T-cell (primary cell): Measurements from ENCODE around the gene CREB3L4. TPM values are rescaled to one million over a fixed set of nuclear protein-coding genes. Genes with fewer than 3 reads are reported as not detected.

ENCODE experiments used
- ATAC-seq, 4 experiments: fragments of 200-7000 bp in 3 of 4; fragments of 150-1000 bp in 1 of 4; cut with Tn5 transposase; replicated peaks in 1 of 4; 1 replicate in 3 of 4; 2 replicates in 1 of 4; pipeline ENCODE4 v1.10.0; 2021; ENCODE audit warnings: moderate library complexity in 3 of 4, mild to moderate bottlenecking in 2 of 4, moderate number of reproducible peaks in 1 of 4
- CTCF ChIA-PET, 2 donors: fragments of 300-600 bp; sonication (Branson Sonifier 250); formaldehyde crosslinking; loops; one replicate each; lab custom pipeline; 2022; ENCODE audit warnings: antibody characterized with exemption in 2 of 2; lab: Charles Lee
- POLR2A ChIA-PET, 2 donors: fragments of 300-600 bp; sonication (Branson Sonifier 250); formaldehyde crosslinking; loops; one replicate each; lab custom pipeline; 2022; ENCODE audit warnings: antibody characterized with exemption in 2 of 2; lab: Charles Lee
- DNase-seq, 35 experiments: peaks; one replicate each; pipeline versions ENCODE4 v3.0.0 to v3.0.0-alpha.2; 2013 to 2023
- H3K27ac ChIP-seq: one replicate; pipeline ENCODE4 v1.5.1; 2013; ENCODE audit warnings: low read length
- H3K27me3 ChIP-seq, 2 experiments: replicated peaks in 1 of 2; 1 replicate in 1 of 2; 2 replicates in 1 of 2; pipeline versions ENCODE4 v1.6.1 to v1.7.0; 2013; ENCODE audit warnings: low read length in 1 of 2, mixed read lengths in 1 of 2; ENCODE audit not compliant: control insufficient read depth in 2 of 2, insufficient read depth in 2 of 2; ENCODE audit errors: extremely low read depth in 1 of 2
- H3K36me3 ChIP-seq, 2 donors: 1 replicate in 1 of 2; 2 replicates in 1 of 2; pipeline versions ENCODE4 v1.6.1 to v1.7.0; 2013; ENCODE audit warnings: low read length in 1 of 2; ENCODE audit not compliant: control insufficient read depth in 2 of 2, insufficient read depth in 1 of 2; ENCODE audit errors: extremely low read depth in 1 of 2
- H3K4me1 ChIP-seq, 2 experiments: 1 replicate in 1 of 2; 2 replicates in 1 of 2; pipeline versions ENCODE4 v1.6.1 to v1.7.0; 2013; ENCODE audit warnings: low read length in 2 of 2, mixed read lengths in 1 of 2; ENCODE audit not compliant: insufficient read depth in 2 of 2, control insufficient read depth in 1 of 2; ENCODE audit errors: extremely low read depth in 1 of 2
- H3K4me3 ChIP-seq, 2 donors: 1 replicate in 1 of 2; 2 replicates in 1 of 2; pipeline versions ENCODE4 v1.5.1 to v1.7.0; 2013; ENCODE audit warnings: mild to moderate bottlenecking in 2 of 2, low read length in 1 of 2, moderate library complexity in 1 of 2; ENCODE audit not compliant: control insufficient read depth in 1 of 2; ENCODE audit errors: extremely low read depth in 1 of 2
- H3K9me3 ChIP-seq: 2 replicates; pipeline ENCODE4 v1.7.0; 2013
- H3K27ac Mint-ChIP-seq, 2 donors: one replicate each; pipeline ENCODE4 v1.8.0; 2020 to 2021; ENCODE audit warnings: mild to moderate bottlenecking in 2 of 2, mixed read lengths in 2 of 2
- H3K27me3 Mint-ChIP-seq, 2 donors: one replicate each; pipeline ENCODE4 v1.8.0; 2021 to 2022; ENCODE audit warnings: mixed read lengths in 2 of 2
- H3K36me3 Mint-ChIP-seq: one replicate; pipeline ENCODE4 v1.8.0; 2021; ENCODE audit warnings: mixed read lengths
- H3K4me1 Mint-ChIP-seq, 3 donors: one replicate each; pipeline ENCODE4 v1.8.0; 2020 to 2022; ENCODE audit warnings: mixed read lengths in 3 of 3, mild to moderate bottlenecking in 1 of 3
- H3K4me3 Mint-ChIP-seq, 3 donors: one replicate each; pipeline ENCODE4 v1.8.0; 2020 to 2022; ENCODE audit warnings: mild to moderate bottlenecking in 3 of 3, mixed read lengths in 3 of 3, moderate library complexity in 3 of 3
- H3K9me3 Mint-ChIP-seq, 3 donors: one replicate each; pipeline ENCODE4 v1.8.0; 2020 to 2022; ENCODE audit warnings: mixed read lengths in 3 of 3
- WGBS: methylation state at CpG from one replicate; pipeline ENCODE4 v1.1.5; 2013; ENCODE audit warnings: missing lambda C conversion rate; ENCODE audit not compliant: insufficient coverage; 5-methylcytosine and 5-hydroxymethylcytosine counted together
- total RNA-seq, 35 experiments: library from RNA in 6 of 35; stranded (reverse) in 6 of 35; fragments of 120-200 nt in 1 of 35; gene quantifications; one replicate each; pipeline versions ENCODE4 v1.2.1 to v1.2.4 and lab custom pipeline; 2013 to 2026

CREB3L4 gene
- total RNA-seq, 5 donors from 2014 or later (not counting 1 experiment from before 2014, with no cell fraction given), result 3.3 to 9.0 (median 6.3) TPM

- Histone ChIP-seq H3K4me3 (no peak overlapping the region), H3K27ac (no peak overlapping the region), H3K27me3 (no peaks in the 10 kb centered on the region), H3K4me1 (peaks cover 0 to 6% of the 10 kb centered on the region in 2 experiments), H3K9me3 (no peaks in the 10 kb centered on the region), H3K36me3 (peaks cover 54 to 78% of the 10 kb centered on the region in 2 donors)
- no peak overlapping the region for H3K4me3 Mint-ChIP-seq
- no peaks in the 10 kb centered on the region for H3K9me3 Mint-ChIP-seq
- DNase-seq, result no peak
- CTCF ChIA-PET, result no interaction called here
- no peaks in the 10 kb centered on the region for H3K27me3 Mint-ChIP-seq
- ATAC-seq, result no peak
- H3K4me1 Mint-ChIP-seq, result peaks cover 0 to 8% (median 4%) of the 10 kb centered on the region in 3 donors
- H3K27ac Mint-ChIP-seq, result peak overlapping the region in 1 of 2 donors; percentile 16
- POLR2A ChIA-PET, result interaction anchor here in 1 of 2 donors (0.6 kb wide), 1 partner anchor 33 kb away, joined by 3 read pairs; the partner anchor contains the start of gene CREB3L4
- 97% methylated on average over 9 of the region's 9 CpGs for WGBS
- H3K36me3 Mint-ChIP-seq, result peaks cover 45% of the 10 kb centered on the region
These were observed 33.0 kb upstream of the CREB3L4 start for GRCh38 chr1:153934746-153935145.

- Mint-ChIP-seq H3K27me3 (no peaks in the 10 kb centered on the region), H3K27ac (peak overlapping the region; percentile 10 to 48), H3K9me3 (no peaks in the 10 kb centered on the region), H3K4me1 (peaks cover 3 to 14% (median 13%) of the 10 kb centered on the region in 3 donors), H3K4me3 (no peak overlapping the region), H3K36me3 (peaks cover 55% of the 10 kb centered on the region)
- Histone ChIP-seq H3K4me1 (peaks cover 0 to 7% of the 10 kb centered on the region in 2 experiments), H3K27ac (no peak overlapping the region), H3K27me3 (no peaks in the 10 kb centered on the region), H3K9me3 (no peaks in the 10 kb centered on the region), H3K36me3 (peaks cover 46 to 89% of the 10 kb centered on the region in 2 donors), H3K4me3 (no peak overlapping the region)
- CTCF ChIA-PET, result no interaction called here
- POLR2A ChIA-PET, result interaction anchor here in 1 of 2 donors (0.6 kb wide), 1 partner anchor 220 kb away, joined by 3 read pairs; no protein-coding TSS in a partner anchor
- no peak for ATAC-seq
- WGBS, result 97% methylated on average over 9 of the region's 12 CpGs
- DNase-seq, result no peak
These were observed 31.5 kb upstream of the CREB3L4 start for GRCh38 chr1:153936011-153936802.

GRCh38 chr1:153937331-153937730 lies 30.4 kb upstream of the CREB3L4 start:
- H3K27ac ChIP-seq, result no peak overlapping the region
- peaks cover 0 to 15% of the 10 kb centered on the region in 2 experiments for H3K4me1 ChIP-seq
- H3K9me3 Mint-ChIP-seq, result no peaks in the 10 kb centered on the region
- no peak for ATAC-seq
- no peak overlapping the region for H3K4me3 Mint-ChIP-seq
- CTCF ChIA-PET, result interaction anchor here in 1 of 2 donors (0.5 kb wide), 1 partner anchor 1392 kb away, joined by 3 read pairs; no protein-coding TSS in a partner anchor
- peaks cover 5 to 19% (median 18%) of the 10 kb centered on the region in 3 donors for H3K4me1 Mint-ChIP-seq
- no peaks in the 10 kb centered on the region for H3K9me3 ChIP-seq
- POLR2A ChIA-PET, result interaction anchor here in 1 of 2 donors (0.6 kb wide), 1 partner anchor 59 kb away, joined by 4 read pairs; no protein-coding TSS in a partner anchor
- WGBS, result 97% methylated on average over 10 of the region's 10 CpGs
- no peaks in the 10 kb centered on the region for H3K27me3 Mint-ChIP-seq
- H3K4me3 ChIP-seq, result no peak overlapping the region
- no peak for DNase-seq
- no peak overlapping the region for H3K27ac Mint-ChIP-seq
- peaks cover 48 to 94% of the 10 kb centered on the region in 2 donors for H3K36me3 ChIP-seq
- H3K36me3 Mint-ChIP-seq, result peaks cover 53% of the 10 kb centered on the region
- no peaks in the 10 kb centered on the region for H3K27me3 ChIP-seq

GRCh38 chr1:153938996-153939395 lies 28.7 kb upstream of the CREB3L4 start:
- ChIA-PET POLR2A (no interaction called here), CTCF (interaction anchor here in 1 of 2 donors (0.5 kb wide), 1 partner anchor 15 kb away, joined by 3 read pairs; no protein-coding TSS in a partner anchor)
- H3K27ac ChIP-seq, result no peak overlapping the region
- DNase-seq (no peak), ATAC-seq (no peak)
- H3K4me3 ChIP-seq, result no peak overlapping the region
- H3K9me3 Mint-ChIP-seq, result no peaks in the 10 kb centered on the region
- H3K9me3 ChIP-seq, result no peaks in the 10 kb centered on the region
- H3K27ac Mint-ChIP-seq, result no peak overlapping the region
- peaks cover 19 to 35% (median 33%) of the 10 kb centered on the region in 3 donors for H3K4me1 Mint-ChIP-seq
- H3K27me3 Mint-ChIP-seq, result no peaks in the 10 kb centered on the region
- 100% methylated on average over 1 of the region's 3 CpGs for WGBS
- peaks cover 5 to 32% of the 10 kb centered on the region in 2 experiments for H3K4me1 ChIP-seq
- peaks cover 37 to 91% of the 10 kb centered on the region in 2 donors for H3K36me3 ChIP-seq
- peaks cover 54% of the 10 kb centered on the region for H3K36me3 Mint-ChIP-seq
- no peaks in the 10 kb centered on the region for H3K27me3 ChIP-seq
- no peak overlapping the region for H3K4me3 Mint-ChIP-seq

GRCh38 chr1:153939476-153939875 lies 28.2 kb upstream of the CREB3L4 start:
- POLR2A ChIA-PET, result no interaction called here
- ATAC-seq (no peak), DNase-seq (no peak)
- peaks cover 8 to 37% of the 10 kb centered on the region in 2 experiments for H3K4me1 ChIP-seq
- Mint-ChIP-seq H3K4me1 (peaks cover 24 to 39% (median 38%) of the 10 kb centered on the region in 3 donors), H3K9me3 (no peaks in the 10 kb centered on the region), H3K36me3 (peaks cover 51% of the 10 kb centered on the region), H3K27ac (no peak overlapping the region), H3K4me3 (no peak overlapping the region), H3K27me3 (no peaks in the 10 kb centered on the region)
- H3K4me3 ChIP-seq, result no peak overlapping the region
- peaks cover 34 to 89% of the 10 kb centered on the region in 2 donors for H3K36me3 ChIP-seq
- WGBS, result 99% methylated on average over 10 of the region's 12 CpGs
- H3K9me3 ChIP-seq, result no peaks in the 10 kb centered on the region
- no peaks in the 10 kb centered on the region for H3K27me3 ChIP-seq
- no peak overlapping the region for H3K27ac ChIP-seq
- CTCF ChIA-PET, result no interaction called here

- POLR2A ChIA-PET, result no interaction called here
- H3K27me3 Mint-ChIP-seq, result no peaks in the 10 kb centered on the region
- Histone ChIP-seq H3K4me1 (peaks cover 9 to 48% of the 10 kb centered on the region in 2 experiments), H3K36me3 (peaks cover 28 to 77% of the 10 kb centered on the region in 2 donors), H3K9me3 (no peaks in the 10 kb centered on the region), H3K27ac (no peak overlapping the region), H3K4me3 (no peak overlapping the region), H3K27me3 (no peaks in the 10 kb centered on the region)
- H3K4me3 Mint-ChIP-seq, result no peak overlapping the region
- peaks cover 45% of the 10 kb centered on the region for H3K36me3 Mint-ChIP-seq
- DNase-seq (no peak), ATAC-seq (no peak)
- H3K27ac Mint-ChIP-seq, result no peak overlapping the region
- peaks cover 31 to 48% (median 44%) of the 10 kb centered on the region in 3 donors for H3K4me1 Mint-ChIP-seq
- no peaks in the 10 kb centered on the region for H3K9me3 Mint-ChIP-seq
- 98% methylated on average over 8 of the region's 8 CpGs for WGBS
- CTCF ChIA-PET, result no interaction called here
These were observed 26.9 kb upstream of the CREB3L4 start for GRCh38 chr1:153940756-153941155.
